Vagina (tissue), 2 donors: ENCODE results near the gene TTC19. TPM values are rescaled to one million over a fixed set of nuclear protein-coding genes. Genes with fewer than 3 reads are reported as not detected.

ENCODE experiments used
- DNase-seq, 2 donors: peaks; one replicate each; pipeline ENCODE4 v3.0.0-alpha.2; 2017; ENCODE audit errors: extremely low spot score in 2 of 2
- H3K27ac ChIP-seq: fragments of 200-600 bp; sonication (generic); one replicate; pipeline ENCODE4 v1.5.1; 2019
- H3K27me3 ChIP-seq: fragments of 200-600 bp; sonication (generic); one replicate; pipeline ENCODE4 v1.5.1; 2019
- H3K36me3 ChIP-seq, 2 donors: fragments of 200-600 bp; sonication (generic); one replicate each; pipeline ENCODE4 v1.5.1; 2017 to 2019
- H3K4me1 ChIP-seq: fragments of 200-600 bp; sonication (generic); one replicate; pipeline ENCODE4 v1.5.1; 2019
- H3K4me3 ChIP-seq, 2 donors: fragments of 200-600 bp; sonication (generic); 1 replicate in 1 of 2; 2 replicates in 1 of 2; pipeline ENCODE4 v1.5.1; 2016 to 2019
- H3K9me3 ChIP-seq: fragments of 200-600 bp; sonication (generic); one replicate; pipeline ENCODE4 v1.5.1; 2019
- CTCF ChIP-seq, 3 experiments: fragments of 450-650 bp in 2 of 3; fragments of 200-600 bp in 1 of 3; sonication (generic) in 1 of 3; IDR thresholded peaks; one replicate each; pipeline ENCODE4 v1.5.1; 2017 to 2019; ENCODE audit warnings: antibody characterized with exemption in 3 of 3, mild to moderate bottlenecking in 2 of 3, moderate library complexity in 2 of 3
- POLR2A ChIP-seq, 2 donors: fragments of 450-650 bp; IDR thresholded peaks; one replicate each; pipeline ENCODE4 v1.6.1; 2017; ENCODE audit warnings: antibody characterized with exemption in 2 of 2, mild to moderate bottlenecking in 2 of 2, moderate library complexity in 2 of 2
- POLR2AphosphoS5 ChIP-seq, 2 donors: sonication (generic); formaldehyde crosslinking; IDR thresholded peaks; one replicate each; pipeline ENCODE4 v1.9.0; 2017; ENCODE audit warnings: antibody characterized with exemption in 2 of 2, mild to moderate bottlenecking in 2 of 2, low read depth in 1 of 2; ENCODE audit not compliant: insufficient read depth in 1 of 2
- intact Hi-C: fragments of 100-400 bp; cut with DNase I; formaldehyde crosslinking; loops from one replicate; pipeline ENCODE4 v1.15.1; 2023
- total RNA-seq: library from RNA; depleted of rRNA; stranded (reverse); fragments of >200 nt; gene quantifications from one replicate; pipeline ENCODE4 v1.2.3, GENCODE V29; 2016

The TTC19 gene
- total RNA-seq, 1 donor from 2014 or later, result 99.7 TPM

- Histone ChIP-seq H3K9me3 (no peaks in the 10 kb centered on the region), H3K27me3 (peaks cover 4% of the 10 kb centered on the region), H3K36me3 (peaks cover 0 to 64% of the 10 kb centered on the region in 2 donors), H3K4me3 (no peak overlapping the region), H3K4me1 (no peaks in the 10 kb centered on the region), H3K27ac (no peak overlapping the region)
- no peak for TF ChIP-seq CTCF (IDR thresholded peaks at IDR 0.05)
- no peak for TF ChIP-seq POLR2AphosphoS5 (IDR thresholded peaks at IDR 0.05; ENCODE audit: insufficient read depth in 1 of 2, low read depth in 1 of 2)
- TF ChIP-seq POLR2A (IDR thresholded peaks at IDR 0.05), result no peak
- intact Hi-C loops, result no loop called here
- DNase-seq, result no peak
These were observed 74.8 kb downstream of the TTC19 start for GRCh38 chr17:16074423-16074822.

- Histone ChIP-seq H3K9me3 (no peaks in the 10 kb centered on the region), H3K27me3 (no peaks in the 10 kb centered on the region), H3K4me1 (no peaks in the 10 kb centered on the region), H3K4me3 (no peak overlapping the region), H3K27ac (no peak overlapping the region), H3K36me3 (peaks cover 0 to 60% of the 10 kb centered on the region in 2 donors)
- DNase-seq, result no peak
- TF ChIP-seq POLR2AphosphoS5 (IDR thresholded peaks at IDR 0.05; ENCODE audit: insufficient read depth in 1 of 2, low read depth in 1 of 2) (no peak), POLR2A (IDR thresholded peaks at IDR 0.05) (no peak), CTCF (IDR thresholded peaks at IDR 0.05) (no peak)
- intact Hi-C loops, result no loop called here
These were observed 76.3 kb downstream of the TTC19 start for GRCh38 chr17:16075949-16076348.

Other genes starting within 250 kb of the TTC19 start
- gene ADORA2B, start 54.7 kb upstream of the TTC19 start, total RNA-seq, result 33.4 TPM
- gene ZSWIM7, start 120 bp upstream of the TTC19 start, total RNA-seq, result 18.9 TPM
- 175 TPM for gene NCOR1, start 215.7 kb downstream of the TTC19 start, total RNA-seq
- 65.8 TPM for gene PIGL, start 217.4 kb downstream of the TTC19 start, total RNA-seq